H9 (cell line): ENCODE data around the gene PEX10. TPM values are rescaled to one million over a fixed set of nuclear protein-coding genes. Genes with fewer than 3 reads are reported as not detected.

Source experiments
- DNase-seq: peaks from one replicate; pipeline ENCODE4 v3.0.0-alpha.2; 2017
- H2AFZ ChIP-seq: one replicate; pipeline ENCODE4 v1.6.1; 2013; ENCODE audit warnings: mild to moderate bottlenecking, low read length, control low read depth, moderate library complexity
- H2AK5ac ChIP-seq: 2 replicates; pipeline ENCODE4 v1.6.1; 2013; ENCODE audit warnings: low read length, control low read depth, mixed read lengths; ENCODE audit not compliant: insufficient read length
- H2BK120ac ChIP-seq: one replicate; pipeline ENCODE4 v1.6.1; 2013; ENCODE audit warnings: low read depth, mild to moderate bottlenecking, low read length, control low read depth, inconsistent platforms; ENCODE audit not compliant: poor library complexity, severe bottlenecking
- H2BK12ac ChIP-seq: 2 replicates; pipeline ENCODE4 v1.6.1; 2013; ENCODE audit warnings: low read length, control low read depth, mixed read lengths, low read depth; ENCODE audit not compliant: insufficient read length
- H2BK15ac ChIP-seq: 2 replicates; pipeline ENCODE4 v1.6.1; 2013; ENCODE audit warnings: low read depth, low read length, control low read depth
- H2BK20ac ChIP-seq: one replicate; pipeline ENCODE4 v1.6.1; 2013; ENCODE audit warnings: low read depth, mild to moderate bottlenecking, low read length, control low read depth, inconsistent platforms; ENCODE audit not compliant: poor library complexity, severe bottlenecking
- H2BK5ac ChIP-seq: 2 replicates; pipeline ENCODE4 v1.6.1; 2013; ENCODE audit warnings: low read length, control low read depth, mixed read lengths; ENCODE audit not compliant: insufficient read length
- H3K14ac ChIP-seq: 2 replicates; pipeline ENCODE4 v1.6.1; 2013; ENCODE audit warnings: low read length, control low read depth; ENCODE audit not compliant: insufficient read depth
- H3K18ac ChIP-seq: 2 replicates; pipeline ENCODE4 v1.6.1; 2013; ENCODE audit warnings: low read depth, mild to moderate bottlenecking, mixed read lengths, low read length, control low read depth; ENCODE audit not compliant: insufficient read length
- H3K23ac ChIP-seq: 2 replicates; pipeline ENCODE4 v1.6.1; 2013; ENCODE audit warnings: low read length, control low read depth, mixed read lengths, low read depth; ENCODE audit not compliant: insufficient read length
- H3K23me2 ChIP-seq: 2 replicates; pipeline ENCODE4 v1.6.1; 2013; ENCODE audit warnings: low read depth, mild to moderate bottlenecking, mixed read lengths, low read length, control low read depth; ENCODE audit not compliant: insufficient read length, poor library complexity, severe bottlenecking
- H3K27ac ChIP-seq: 2 replicates; pipeline ENCODE4 v1.5.1; 2013; ENCODE audit warnings: low read length, control low read depth, mixed read lengths, low read depth; ENCODE audit not compliant: insufficient read length
- H3K27me3 ChIP-seq: 2 replicates; pipeline ENCODE4 v1.6.1; 2013; ENCODE audit warnings: low read length, control low read depth, inconsistent platforms; ENCODE audit not compliant: insufficient read depth
- H3K4ac ChIP-seq: 2 replicates; pipeline ENCODE4 v1.6.1; 2013; ENCODE audit warnings: low read depth, mild to moderate bottlenecking, control low read depth, inconsistent platforms, low read length, moderate library complexity
- H3K4me1 ChIP-seq: 2 replicates; pipeline ENCODE4 v1.6.1; 2013; ENCODE audit warnings: low read length, control low read depth, inconsistent platforms; ENCODE audit not compliant: insufficient read depth
- H3K4me2 ChIP-seq: 2 replicates; pipeline ENCODE4 v1.6.1; 2013; ENCODE audit warnings: low read length, control low read depth, mixed read lengths; ENCODE audit not compliant: insufficient read length, insufficient read depth
- H3K56ac ChIP-seq: 2 replicates; pipeline ENCODE4 v1.6.1; 2013; ENCODE audit warnings: low read depth, mild to moderate bottlenecking, mixed read lengths, low read length, control low read depth; ENCODE audit not compliant: insufficient read length
- H3K79me1 ChIP-seq: 2 replicates; pipeline ENCODE4 v1.6.1; 2013; ENCODE audit warnings: low read depth, mild to moderate bottlenecking, moderate library complexity, low read length, control low read depth, inconsistent platforms; ENCODE audit not compliant: insufficient read depth, poor library complexity, severe bottlenecking
- H3K79me2 ChIP-seq: 2 replicates; pipeline ENCODE4 v1.6.1; 2013; ENCODE audit warnings: low read length, control low read depth, inconsistent platforms; ENCODE audit not compliant: insufficient read depth
- H3K9ac ChIP-seq: 2 replicates; pipeline ENCODE4 v1.6.1; 2013; ENCODE audit warnings: low read length, control low read depth, mixed read lengths; ENCODE audit not compliant: insufficient read length; ENCODE audit errors: extremely low read depth
- H3K9me3 ChIP-seq: one replicate; pipeline ENCODE4 v1.6.1; 2013; ENCODE audit warnings: low read depth, low read length, inconsistent platforms; ENCODE audit not compliant: control insufficient read depth
- H3T11ph ChIP-seq: one replicate; pipeline ENCODE4 v1.6.1; 2013; ENCODE audit warnings: mild to moderate bottlenecking, low read length, control low read depth, inconsistent platforms
- H4K20me1 ChIP-seq: one replicate; pipeline ENCODE4 v1.6.1; 2013; ENCODE audit not compliant: control insufficient read depth, insufficient read length, insufficient read depth
- H4K5ac ChIP-seq: 2 replicates; pipeline ENCODE4 v1.6.1; 2013; ENCODE audit warnings: low read depth, mild to moderate bottlenecking, mixed read lengths, low read length, control low read depth; ENCODE audit not compliant: insufficient read length
- H4K8ac ChIP-seq: replicated peaks from 2 replicates; pipeline ENCODE4 v1.6.1; 2013; ENCODE audit warnings: low read length, control low read depth, mixed read lengths, low read depth; ENCODE audit not compliant: insufficient read length
- H4K91ac ChIP-seq: 2 replicates; pipeline ENCODE4 v1.6.1; 2013; ENCODE audit warnings: low read depth, mild to moderate bottlenecking, moderate library complexity, mixed read lengths, low read length, control low read depth; ENCODE audit not compliant: insufficient read length
- H3K27ac Mint-ChIP-seq, 3 experiments: 2 replicates in 2 of 3; 3 replicates in 1 of 3; pipeline ENCODE4 v1.8.0; 2020 to 2021; ENCODE audit warnings: mixed read lengths in 3 of 3, mild to moderate bottlenecking in 1 of 3, moderate library complexity in 1 of 3
- H3K27me3 Mint-ChIP-seq: 2 replicates; pipeline ENCODE4 v1.8.0; 2021; ENCODE audit warnings: low read depth, mild to moderate bottlenecking, moderate library complexity, mixed read lengths
- H3K36me3 Mint-ChIP-seq, 3 experiments: 2 replicates in 2 of 3; 3 replicates in 1 of 3; pipeline ENCODE4 v1.8.0; 2020 to 2021; ENCODE audit warnings: low read depth in 3 of 3, mixed read lengths in 3 of 3; ENCODE audit not compliant: insufficient read depth in 1 of 3
- H3K4me1 Mint-ChIP-seq, 2 experiments: 2 replicates each; pipeline ENCODE4 v1.8.0; 2020; ENCODE audit warnings: mixed read lengths in 2 of 2
- H3K4me3 Mint-ChIP-seq, 2 experiments: 2 replicates in 1 of 2; 3 replicates in 1 of 2; pipeline ENCODE4 v1.8.0; 2020 to 2021; ENCODE audit warnings: mild to moderate bottlenecking in 2 of 2, mixed read lengths in 2 of 2, moderate library complexity in 1 of 2
- H3K9me3 Mint-ChIP-seq, 2 experiments: 2 replicates in 1 of 2; 3 replicates in 1 of 2; pipeline ENCODE4 v1.8.0; 2020; ENCODE audit warnings: mild to moderate bottlenecking in 2 of 2, mixed read lengths in 2 of 2, moderate library complexity in 1 of 2
- CTCF ChIP-seq: fragments of 200-600 bp; sonication (generic); conservative IDR thresholded peaks from 3 replicates; pipeline ENCODE4 v1.8.0; 2021; ENCODE audit warnings: antibody characterized with exemption, mild to moderate bottlenecking
- WGBS: extraction: QIAGEN DNeasy Blood & Tissue Kit; methylation state at CpG from one replicate; pipeline ENCODE4 v1.1.7; 2013; ENCODE audit warnings: missing lambda C conversion rate, low lambda C conversion rate, mixed read lengths; ENCODE audit not compliant: insufficient read length; ENCODE audit errors: extremely low coverage; 5-methylcytosine and 5-hydroxymethylcytosine counted together
- total RNA-seq: library from RNA; stranded (reverse); gene quantifications from 2 replicates; pipeline ENCODE4 v1.2.1, GENCODE V29; 2021

The PEX10 gene
- total RNA-seq, 1 experiment from 2014 or later, result 34.4 TPM

- Histone ChIP-seq H3K4me2 (no peak overlapping the region), H3K9ac (no peak overlapping the region), H2BK5ac (no peak overlapping the region), H3K79me2 (no peaks in the 10 kb centered on the region), H4K20me1 (no peaks in the 10 kb centered on the region), H3K23ac (no peak overlapping the region), H3K56ac (no peak overlapping the region), H2AFZ (no peak overlapping the region), H3T11ph (no peak overlapping the region), H4K5ac (no peak overlapping the region), H2BK12ac (no peak overlapping the region), H2BK15ac (no peak overlapping the region), H4K91ac (no peak overlapping the region), H3K27ac (no peak overlapping the region), H2BK20ac (no peak overlapping the region), H3K27me3 (no peaks in the 10 kb centered on the region), H3K4ac (no peak overlapping the region), H3K23me2 (no peaks in the 10 kb centered on the region), H3K9me3 (no peaks in the 10 kb centered on the region), H3K18ac (no peak overlapping the region), H4K8ac (no peak overlapping the region), H3K14ac (no peak overlapping the region), H2AK5ac (no peak overlapping the region), H3K79me1 (no peaks in the 10 kb centered on the region), H3K4me1 (no peaks in the 10 kb centered on the region), H2BK120ac (no peak overlapping the region)
- peaks cover 9 to 17% of the 10 kb centered on the region in 2 experiments for H3K9me3 Mint-ChIP-seq
- no CpG with 5 or more reads among the region's 2 CpGs for WGBS
- peaks cover 0 to 2% of the 10 kb centered on the region in 2 experiments; a peak in 1 of 4 replicates for H3K4me1 Mint-ChIP-seq
- no peak overlapping the region for H3K27ac Mint-ChIP-seq
- H3K4me3 Mint-ChIP-seq, result no peak overlapping the region
- no peak for DNase-seq
- H3K36me3 Mint-ChIP-seq, result peaks cover 5 to 16% (median 7%) of the 10 kb centered on the region in 3 experiments; a peak in 6 of 7 replicates
- no peak for TF ChIP-seq CTCF
- peaks cover 4% of the 10 kb centered on the region for H3K27me3 Mint-ChIP-seq
Observed at GRCh38 chr1:2363847-2364513, 48.4 kb downstream of the PEX10 start.
